GM19023 (cell line): Measurements from ENCODE around the gene AIP.
"Not testable (repeated sequence)": the region's sequence is repeated elsewhere in the genome, so short reads cannot be mapped to it uniquely, and the experiment has no call there.

Experiments
- ATAC-seq: cut with Tn5 transposase; IDR thresholded peaks from one replicate; pipeline ENCODE4 v1.9.1; 2021; ENCODE audit warnings: mild to moderate bottlenecking, moderate library complexity; ENCODE audit not compliant: unreplicated experiment

Gene AIP

GRCh38 chr11:67505605-67506396 is 23.0 kb downstream of the AIP start:
- ATAC-seq = no peak

GRCh38 chr11:67506426-67507051 is 23.7 kb downstream of the AIP start:
- no peak for ATAC-seq

GRCh38 chr11:67507242-67507863 is 24.5 kb downstream of the AIP start:
- ATAC-seq = no peak

- ATAC-seq = peak; percentile 78
Observed at GRCh38 chr11:67507864-67508485, 25.1 kb downstream of the AIP start, which contains the start of gene CDK2AP2. Gene CDK2AP2, minus strand, starts transcription at chr11:67508162. Its CDS starts 80 bp downstream, at chr11:67508082.

GRCh38 chr11:67508486-67509121 is 25.8 kb downstream of the AIP start:
- ATAC-seq = peak; percentile 39

GRCh38 chr11:67510023-67510345 is 27.2 kb downstream of the AIP start:
- no peak for ATAC-seq

GRCh38 chr11:67511558-67511957 is 28.7 kb downstream of the AIP start:
- ATAC-seq = not testable (repeated sequence)

- no peak for ATAC-seq
Observed at GRCh38 chr11:67514116-67514515, 31.3 kb downstream of the AIP start.

- ATAC-seq = no peak
Observed at GRCh38 chr11:67516806-67517205, 34.0 kb downstream of the AIP start.

- ATAC-seq = no peak
Observed at GRCh38 chr11:67517784-67518552, 35.1 kb downstream of the AIP start.

- ATAC-seq = no peak
Observed at GRCh38 chr11:67519726-67520125, 36.9 kb downstream of the AIP start.

- ATAC-seq = no peak
Observed at GRCh38 chr11:67520856-67521824, 38.3 kb downstream of the AIP start.

GRCh38 chr11:67521924-67522323 is 39.1 kb downstream of the AIP start:
- ATAC-seq = no peak

- no peak for ATAC-seq
Observed at GRCh38 chr11:67522338-67522737, 39.5 kb downstream of the AIP start.

- no peak for ATAC-seq
Observed at GRCh38 chr11:67522844-67523555, 40.2 kb downstream of the AIP start, which contains the start of gene CABP2. Gene CABP2, minus strand, starts transcription at chr11:67523446. Its CDS starts 120 bp downstream, at chr11:67523326.

- ATAC-seq = no peak
Observed at GRCh38 chr11:67523556-67524479, 41.0 kb downstream of the AIP start.

GRCh38 chr11:67524480-67524808 is 41.6 kb downstream of the AIP start:
- ATAC-seq = no peak
